ENCODE results near the gene P4HB.

P4HB gene

DNA sequence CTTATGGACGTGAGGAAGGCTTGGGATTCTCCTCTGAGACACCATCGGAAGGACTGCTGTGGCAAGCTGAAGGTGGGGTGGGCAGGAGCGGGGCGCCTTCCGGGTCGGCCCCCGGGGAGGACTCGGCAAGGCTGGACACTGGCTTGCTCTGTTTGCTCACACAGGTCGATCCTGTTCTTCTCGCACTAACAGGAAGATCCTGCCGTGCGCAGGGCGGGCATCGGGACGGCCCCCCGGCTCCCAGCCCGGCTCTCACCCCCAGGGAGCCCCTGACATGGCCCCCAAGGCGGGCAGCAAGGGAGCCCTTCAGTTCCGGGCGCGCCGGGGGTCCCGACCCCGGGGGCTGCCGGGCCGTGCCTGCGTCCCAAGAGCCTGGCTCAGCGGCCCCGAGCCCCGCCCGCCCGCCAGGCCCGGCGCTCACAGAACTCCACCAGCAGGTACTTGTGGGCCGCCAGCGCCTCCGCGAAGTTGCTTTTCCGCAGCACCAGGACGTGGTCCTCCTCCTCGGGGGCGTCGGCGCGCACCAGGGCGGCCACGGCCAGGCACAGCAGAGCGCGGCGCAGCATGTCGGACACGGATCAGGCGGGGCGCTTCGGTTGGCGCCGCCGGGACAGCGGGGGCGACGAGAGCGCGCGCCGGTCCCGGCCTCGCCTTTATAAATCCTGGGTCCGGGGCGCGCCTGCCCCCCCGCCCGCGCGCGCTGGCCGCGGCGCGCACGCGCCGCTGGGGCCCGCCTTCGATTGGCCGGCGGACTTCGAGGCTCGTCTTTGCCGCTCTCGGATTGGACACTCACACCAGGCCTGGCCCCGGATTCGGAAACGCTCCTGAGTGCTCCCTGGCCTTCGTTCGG lies at the start of gene P4HB:
TSS of gene P4HB (minus strand) at position 630 of the 850 bp plus-strand sequence. CDS start at position 566, 64 bp downstream.
- in situ Hi-C loops (cut with HindIII; ENCODE audit: low sequenced_read_pairs) = no loop called here

GRCh38 chr17:81909231-81909630 lies 48.9 kb upstream of the P4HB start:
- in situ Hi-C loops (cut with HindIII; ENCODE audit: low sequenced_read_pairs) = no loop called here

GRCh38 chr17:81908793-81909192 lies 48.5 kb upstream of the P4HB start:
- in situ Hi-C loops (cut with HindIII; ENCODE audit: low sequenced_read_pairs) = no loop called here

GRCh38 chr17:81907219-81908145 lies 47.1 kb upstream of the P4HB start:
- in situ Hi-C loops (cut with HindIII; ENCODE audit: low sequenced_read_pairs) = no loop called here

DNA sequence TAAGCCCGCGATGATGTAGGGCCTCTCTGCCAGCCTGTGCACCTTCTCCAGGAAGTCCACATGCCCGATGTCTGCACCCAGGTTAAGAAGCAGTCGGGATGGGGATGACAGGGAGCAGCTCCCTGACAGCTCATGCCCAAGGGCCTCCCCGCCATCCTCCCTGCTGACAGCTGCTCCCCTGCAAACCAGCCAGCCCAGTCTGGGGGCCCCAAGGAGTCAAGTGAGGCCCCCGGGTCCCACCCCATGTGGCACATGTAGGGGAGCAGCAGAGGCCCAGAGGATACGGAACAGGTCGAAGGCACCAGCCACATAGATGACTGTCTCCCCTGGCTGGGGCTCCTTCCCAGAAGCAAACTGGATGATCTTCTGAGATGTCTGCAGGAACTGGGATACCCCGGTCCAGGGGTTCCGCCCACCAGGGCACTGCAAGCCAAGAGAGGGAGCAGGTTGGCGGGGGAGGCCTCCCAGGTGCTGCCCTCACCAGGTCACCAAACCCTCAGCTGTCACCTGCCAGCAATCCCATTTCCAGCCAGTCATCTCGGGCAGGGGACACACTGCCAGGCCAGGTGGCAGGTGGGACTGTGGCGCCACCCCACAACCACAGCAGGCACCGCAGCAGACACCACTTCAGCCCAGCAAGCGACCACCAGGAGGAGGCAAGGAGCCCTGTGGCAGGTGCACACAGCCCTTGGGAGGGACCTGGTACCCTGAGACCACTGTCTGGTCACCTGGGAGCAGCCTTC lies 46.3 kb upstream of the P4HB start:
- in situ Hi-C loops (cut with HindIII; ENCODE audit: low sequenced_read_pairs) = no loop called here

GRCh38 chr17:81905993-81906392 lies 45.7 kb upstream of the P4HB start:
- in situ Hi-C loops (cut with HindIII; ENCODE audit: low sequenced_read_pairs) = no loop called here

DNA sequence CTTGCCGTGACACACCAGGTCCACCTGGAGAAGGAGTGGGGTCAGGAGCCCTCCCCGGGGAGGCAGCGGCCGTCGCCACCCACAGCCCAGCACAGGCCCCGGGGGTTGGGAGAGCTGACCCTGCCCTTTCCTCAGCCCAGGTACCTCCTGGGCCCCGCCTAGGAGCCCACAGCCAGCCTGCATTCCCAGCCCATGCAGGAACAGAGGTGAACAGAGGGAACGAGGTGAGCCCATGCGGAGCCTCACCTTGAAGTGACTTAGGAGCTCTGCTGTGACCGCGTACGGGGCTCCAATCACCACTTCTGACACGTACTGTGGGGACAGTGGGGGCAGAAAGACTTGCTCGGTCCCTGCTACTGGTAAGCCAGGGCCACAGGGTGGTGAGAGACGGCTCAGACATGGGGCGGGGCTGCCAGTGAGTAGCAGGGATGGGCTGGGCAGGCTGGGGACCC lies 45.1 kb upstream of the P4HB start:
- in situ Hi-C loops (cut with HindIII; ENCODE audit: low sequenced_read_pairs) = no loop called here

- in situ Hi-C loops (cut with HindIII; ENCODE audit: low sequenced_read_pairs) = no loop called here
These were observed 44.5 kb upstream of the P4HB start for GRCh38 chr17:81904600-81905423.

DNA sequence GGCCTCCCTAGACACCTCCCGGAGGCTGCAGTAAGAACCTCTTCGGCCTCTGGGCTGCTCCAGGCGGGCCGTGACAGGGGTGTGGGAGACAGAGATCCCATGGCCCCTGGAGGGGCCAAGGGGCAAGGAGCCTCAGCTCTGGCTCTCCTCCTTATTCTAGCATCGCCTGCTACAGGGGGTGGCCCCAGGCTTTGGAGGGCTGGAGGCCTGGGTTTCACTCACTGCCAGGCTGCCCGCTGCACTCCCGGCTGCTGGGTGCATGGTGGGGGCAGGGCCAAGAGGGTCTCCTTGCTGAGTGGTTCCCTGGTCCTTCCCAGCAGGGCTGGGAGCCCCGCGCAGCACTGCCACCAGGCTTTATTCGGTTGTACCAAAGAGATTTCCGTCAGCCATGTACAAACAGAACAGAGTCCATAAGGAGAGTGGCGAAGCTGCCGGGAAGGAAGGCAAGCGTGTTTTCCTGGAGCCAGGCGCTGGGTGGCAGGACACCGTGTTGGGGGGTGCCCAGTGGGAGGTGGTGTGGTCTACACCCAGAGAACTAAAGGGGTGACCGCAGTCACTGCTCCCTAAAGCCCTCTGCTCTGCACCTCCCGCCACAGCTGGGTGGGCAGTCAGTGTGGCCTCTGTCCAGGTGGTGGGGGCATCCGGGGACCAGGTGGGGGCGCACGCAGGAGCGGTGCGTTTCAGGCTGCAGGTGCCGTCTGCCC lies 43.7 kb upstream of the P4HB start:
- in situ Hi-C loops (cut with HindIII; ENCODE audit: low sequenced_read_pairs) = no loop called here

GRCh38 chr17:81903415-81903831 lies 43.1 kb upstream of the P4HB start:
- in situ Hi-C loops (cut with HindIII; ENCODE audit: low sequenced_read_pairs) = no loop called here

DNA sequence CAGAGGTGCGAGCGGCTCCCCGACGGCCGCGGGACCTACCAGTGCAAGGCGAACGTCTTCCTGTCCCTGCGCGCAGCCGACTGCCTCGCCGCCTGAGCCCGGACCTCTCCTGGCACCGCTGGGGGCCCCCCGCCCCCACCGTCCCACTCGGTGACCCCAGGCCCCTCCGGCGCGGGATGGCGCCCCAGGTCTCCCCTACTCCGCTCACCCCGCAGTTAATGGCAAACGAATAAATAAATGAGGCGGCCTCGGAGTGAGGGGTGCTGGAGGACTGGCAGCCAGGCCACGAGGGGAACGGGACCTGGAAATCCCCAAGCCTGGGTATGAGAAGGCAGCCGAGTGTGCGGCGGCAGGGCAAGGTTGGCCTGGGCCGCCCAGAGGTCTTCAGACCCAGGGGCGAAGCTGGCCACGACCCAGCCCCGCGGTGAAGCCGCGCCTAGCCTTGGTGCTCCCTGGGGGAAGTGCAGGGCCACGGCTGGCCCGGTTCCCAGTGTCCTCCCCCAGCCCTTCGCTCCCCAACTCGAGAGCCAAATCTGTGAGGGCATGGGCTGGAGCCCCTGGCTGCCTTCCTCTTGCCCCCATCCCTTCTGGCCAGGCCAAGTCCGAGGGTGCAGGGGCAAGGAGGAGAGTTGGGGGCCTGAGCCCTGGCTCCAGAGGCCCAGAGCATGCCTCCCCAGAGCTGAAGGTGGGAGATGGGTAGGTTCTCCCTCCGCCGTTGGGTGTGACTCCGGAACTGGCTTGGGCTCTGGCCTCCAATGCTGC lies 42.5 kb upstream of the P4HB start:
- in situ Hi-C loops (cut with HindIII; ENCODE audit: low sequenced_read_pairs) = no loop called here

DNA sequence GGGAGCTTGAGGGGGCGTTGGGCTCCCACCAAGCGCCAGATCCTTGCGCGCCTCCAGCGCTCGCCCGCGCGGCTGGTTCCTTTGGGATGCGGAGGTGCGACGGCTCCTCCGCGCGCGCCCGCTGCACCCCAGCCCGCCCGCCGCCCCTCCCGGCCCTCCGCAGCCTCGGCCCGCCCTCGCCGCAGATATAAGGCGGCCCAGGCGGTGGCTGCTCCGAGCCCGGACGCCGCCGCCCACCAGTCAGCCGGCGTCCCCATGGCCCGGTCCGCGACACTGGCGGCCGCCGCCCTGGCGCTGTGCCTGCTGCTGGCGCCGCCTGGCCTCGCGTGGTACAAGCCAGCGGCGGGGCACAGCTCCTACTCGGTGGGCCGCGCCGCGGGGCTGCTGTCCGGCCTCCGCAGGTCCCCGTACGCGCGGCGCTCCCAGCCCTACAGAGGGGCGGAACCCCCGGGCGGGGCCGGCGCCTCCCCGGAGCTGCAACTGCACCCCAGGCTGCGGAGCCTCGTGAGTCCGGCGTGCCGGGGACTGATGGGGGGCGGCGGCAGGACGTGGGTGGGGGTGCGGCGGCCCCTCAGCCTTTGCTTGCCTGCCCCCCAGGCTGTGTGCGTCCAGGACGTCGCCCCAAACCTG lies 41.8 kb upstream of the P4HB start, which contains the start of gene NPB:
TSS of gene NPB (plus strand) at position 216 of the 630 bp plus-strand sequence. CDS start at position 256, 40 bp downstream.
- in situ Hi-C loops (cut with HindIII; ENCODE audit: low sequenced_read_pairs) = no loop called here

DNA sequence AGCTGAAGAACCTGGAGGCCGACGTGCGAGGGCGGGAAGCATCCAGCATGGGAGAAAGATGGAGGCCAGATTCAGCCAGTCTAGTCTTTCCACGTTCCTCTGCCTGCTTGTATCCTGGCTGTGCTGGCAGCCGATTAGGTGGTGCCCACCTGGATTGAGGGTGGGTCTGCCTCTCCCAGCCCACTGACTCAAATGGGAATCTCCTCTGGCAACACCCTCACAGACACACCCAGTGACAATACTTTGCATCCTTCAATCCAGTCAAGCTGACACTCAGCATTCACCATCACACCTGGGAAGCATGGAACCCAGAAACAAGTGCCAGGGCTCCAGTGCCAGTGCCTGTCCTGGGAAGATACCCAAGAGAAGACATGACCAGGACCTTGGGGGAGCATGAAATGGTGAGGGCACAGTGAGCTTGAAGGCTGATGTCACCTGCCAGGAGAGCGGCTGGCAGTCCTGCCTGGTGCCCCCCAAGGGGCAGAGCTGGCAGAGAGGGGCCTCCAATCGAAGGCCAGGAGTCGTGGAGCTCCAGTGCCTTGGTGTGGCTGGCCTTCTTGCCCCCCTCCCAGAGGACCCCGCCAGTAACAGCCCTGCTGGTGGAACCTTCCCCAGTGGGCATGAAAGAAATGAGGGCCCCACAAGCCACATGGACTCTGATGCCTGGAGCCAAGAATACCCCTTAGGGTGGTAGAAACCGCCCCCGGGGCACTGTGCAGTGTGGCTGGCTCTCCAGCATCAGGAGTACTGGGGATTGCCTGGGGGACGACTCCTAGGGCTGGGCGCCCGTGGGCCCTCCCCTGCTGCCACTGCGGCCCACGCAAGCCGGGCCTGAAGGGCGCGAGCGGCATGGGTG lies 41.1 kb upstream of the P4HB start:
- in situ Hi-C loops (cut with HindIII; ENCODE audit: low sequenced_read_pairs) = no loop called here

DNA sequence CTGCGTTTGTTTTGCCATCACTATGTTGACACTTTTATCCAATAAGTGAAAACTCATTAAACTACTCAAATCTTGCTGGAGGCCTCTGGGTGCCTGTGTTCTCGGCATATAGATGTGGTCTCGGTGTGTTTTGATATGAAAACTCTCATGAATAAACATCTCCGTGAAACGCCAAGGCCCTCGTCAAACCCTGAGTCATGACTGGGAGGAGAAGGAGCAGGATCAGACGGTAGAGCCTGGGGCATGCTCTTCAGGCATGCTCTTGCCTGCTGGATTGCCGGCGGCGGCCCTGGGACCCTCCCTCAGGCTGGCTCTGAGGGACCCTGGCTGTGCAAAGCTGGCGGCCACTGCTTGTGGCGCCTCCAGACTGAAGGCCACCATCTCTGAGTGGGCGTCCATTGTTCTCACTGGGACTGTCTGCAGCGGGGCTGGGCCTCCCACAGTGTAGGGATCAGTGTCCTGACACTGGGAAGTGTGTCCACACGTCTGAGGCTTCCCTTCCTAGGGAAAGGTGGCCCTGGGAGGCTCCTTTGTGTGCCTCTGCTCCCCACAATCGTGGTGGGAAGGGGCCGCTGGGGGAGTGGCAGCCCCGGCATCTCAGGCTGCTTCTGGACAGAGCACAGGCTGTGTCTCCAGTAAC lies 40.0 kb upstream of the P4HB start:
- in situ Hi-C loops (cut with HindIII; ENCODE audit: low sequenced_read_pairs) = no loop called here

DNA sequence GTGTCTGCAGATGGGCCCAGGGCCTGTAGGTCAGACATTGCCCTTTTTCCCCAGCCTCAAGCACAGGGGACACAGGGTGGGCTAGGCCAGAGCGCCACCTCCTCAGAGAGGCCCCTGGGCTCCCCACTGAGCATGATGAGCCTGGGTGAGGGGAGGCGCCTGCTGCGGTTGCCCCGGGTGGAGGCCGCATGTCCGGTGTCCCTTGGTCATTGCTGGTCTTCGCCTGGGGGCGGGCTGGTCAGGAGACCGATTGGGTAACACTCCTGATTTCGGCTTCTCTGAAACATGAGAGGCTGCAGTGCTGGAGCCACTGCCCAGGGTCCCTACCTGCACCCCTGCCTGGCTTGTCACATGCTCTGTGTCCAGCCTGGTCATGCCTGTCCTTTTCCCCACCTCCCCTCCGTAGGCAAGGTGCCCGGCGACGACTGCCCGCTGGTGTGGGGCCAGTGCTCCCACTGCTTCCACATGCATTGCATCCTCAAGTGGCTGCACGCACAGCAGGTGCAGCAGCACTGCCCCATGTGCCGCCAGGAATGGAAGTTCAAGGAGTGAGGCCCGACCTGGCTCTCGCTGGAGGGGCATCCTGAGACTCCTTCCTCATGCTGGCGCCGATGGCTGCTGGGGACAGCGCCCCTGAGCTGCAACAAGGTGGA lies 39.3 kb upstream of the P4HB start:
- in situ Hi-C loops (cut with HindIII; ENCODE audit: low sequenced_read_pairs) = no loop called here

- in situ Hi-C loops (cut with HindIII; ENCODE audit: low sequenced_read_pairs) = no loop called here
These were observed 38.5 kb upstream of the P4HB start for GRCh38 chr17:81898885-81899284.
